SK-N-SH treated with all-trans-retinoic acid at 6 μM for 48 hours (cell line): Measurements from ENCODE around the gene TTC28.
A peak's percentile ranks its signal among the peaks of the same experiment; 100 is the strongest.

Experiments
- ATAC-seq: fragments of 200-7000 bp; cut with Tn5 transposase; 3 replicates; pipeline ENCODE4 v1.9.1; 2020; ENCODE audit warnings: mild to moderate bottlenecking, moderate library complexity
- ARNTL ChIP-seq: fragments of 450-650 bp; formaldehyde crosslinking; IDR thresholded peaks from 2 replicates; pipeline ENCODE4 v1.5.0; 2020; ENCODE audit warnings: low read depth, mild to moderate bottlenecking, moderate library complexity, borderline replicate concordance
- BACH2 ChIP-seq: fragments of 250-450 bp; sonication (Bioruptor Pico); IDR thresholded peaks from 2 replicates; pipeline ENCODE4 v1.9.0; 2021; ENCODE audit warnings: mild to moderate bottlenecking, borderline replicate concordance
- CREB5 ChIP-seq: fragments of 250-450 bp; sonication (Bioruptor Pico); IDR thresholded peaks from 2 replicates; pipeline ENCODE4 v1.5.1; 2020; ENCODE audit warnings: low read depth, mild to moderate bottlenecking, moderate library complexity
- CSDC2 ChIP-seq: fragments of 250-450 bp; sonication (Bioruptor Pico); IDR thresholded peaks from 2 replicates; pipeline ENCODE4 v1.5.0; 2020; ENCODE audit warnings: mild to moderate bottlenecking, moderate library complexity
- CSRNP3 ChIP-seq: fragments of 250-450 bp; sonication (Bioruptor Pico); IDR thresholded peaks from 2 replicates; pipeline ENCODE4 v1.5.1; 2021; ENCODE audit warnings: mild to moderate bottlenecking, moderate library complexity
- ESRRG ChIP-seq: fragments of 250-450 bp; sonication (Bioruptor Pico); IDR thresholded peaks from 2 replicates; pipeline ENCODE4 v1.6.1; 2021; ENCODE audit warnings: mild to moderate bottlenecking
- GLIS3 ChIP-seq: fragments of 250-450 bp; sonication (Bioruptor Pico); IDR thresholded peaks from 2 replicates; pipeline ENCODE4 v1.5.0; 2020; ENCODE audit warnings: mild to moderate bottlenecking, moderate library complexity
- ISL1 ChIP-seq: fragments of 250-450 bp; sonication (Bioruptor Pico); IDR thresholded peaks from 2 replicates; pipeline ENCODE4 v2.1.2; 2022; ENCODE audit warnings: mild to moderate bottlenecking, moderate library complexity
- OSR1 ChIP-seq: fragments of 250-450 bp; sonication (Bioruptor Pico); IDR thresholded peaks from 2 replicates; pipeline ENCODE4 v1.8.0; 2022; ENCODE audit warnings: moderate library complexity, mild to moderate bottlenecking, inconsistent platforms
- PATZ1 ChIP-seq: fragments of 250-450 bp; sonication (Bioruptor Pico); IDR thresholded peaks from 2 replicates; pipeline ENCODE4 v1.8.0; 2020; ENCODE audit warnings: mild to moderate bottlenecking, moderate library complexity, borderline replicate concordance
- POU6F1 ChIP-seq: fragments of 250-450 bp; sonication (Bioruptor Pico); IDR thresholded peaks from 2 replicates; pipeline ENCODE4 v1.8.0; 2021; ENCODE audit warnings: low read depth, mild to moderate bottlenecking, moderate library complexity, borderline replicate concordance
- SNAI2 ChIP-seq: fragments of 250-450 bp; sonication (Bioruptor Pico); IDR thresholded peaks from 2 replicates; pipeline ENCODE4 v1.5.0; 2020; ENCODE audit warnings: mild to moderate bottlenecking, moderate library complexity
- TCF4 ChIP-seq: fragments of 250-450 bp; sonication (Bioruptor Pico); IDR thresholded peaks from 2 replicates; pipeline ENCODE4 v1.8.0; 2021; ENCODE audit warnings: mild to moderate bottlenecking, moderate library complexity, borderline replicate concordance
- TOX ChIP-seq: fragments of 250-450 bp; sonication (Bioruptor Pico); IDR thresholded peaks from 2 replicates; pipeline ENCODE4 v1.8.0; 2021; ENCODE audit warnings: mild to moderate bottlenecking, moderate library complexity, borderline replicate concordance
- TSHZ2 ChIP-seq: fragments of 250-450 bp; sonication (Bioruptor Pico); IDR thresholded peaks from 2 replicates; pipeline ENCODE4 v1.5.0; 2020; ENCODE audit warnings: mild to moderate bottlenecking, moderate library complexity
- ZC3H10 ChIP-seq: fragments of 250-450 bp; sonication (Bioruptor Pico); IDR thresholded peaks from 2 replicates; pipeline ENCODE4 v1.5.1; 2021; ENCODE audit warnings: mild to moderate bottlenecking, moderate library complexity
- ZFP3 ChIP-seq: fragments of 250-450 bp; sonication (Bioruptor Pico); IDR thresholded peaks from 2 replicates; pipeline ENCODE4 v1.5.0; 2020; ENCODE audit warnings: mild to moderate bottlenecking, moderate library complexity
- ZFP30 ChIP-seq: fragments of 450-650 bp; formaldehyde crosslinking; IDR thresholded peaks from 2 replicates; pipeline ENCODE4 v1.5.0; 2022; ENCODE audit warnings: mild to moderate bottlenecking, moderate library complexity
- ZNF565 ChIP-seq: fragments of 450-650 bp; formaldehyde crosslinking; conservative IDR thresholded peaks from 2 replicates; pipeline ENCODE4 v1.5.0; 2020; ENCODE audit warnings: low read depth, mild to moderate bottlenecking, moderate library complexity
- ZNF70 ChIP-seq: fragments of 450-650 bp; formaldehyde crosslinking; IDR thresholded peaks from 2 replicates; pipeline ENCODE4 v1.5.0; 2020; ENCODE audit warnings: mild to moderate bottlenecking, moderate library complexity
- ZNF8 ChIP-seq: fragments of 450-650 bp; formaldehyde crosslinking; IDR thresholded peaks from 2 replicates; pipeline ENCODE4 v1.5.0; 2020; ENCODE audit warnings: mild to moderate bottlenecking, moderate library complexity

TTC28 gene

GRCh38 chr22:28674121-28674563, 5.5 kb downstream of the TTC28 start:
- peak; percentile 49 for ATAC-seq
- TF ChIP-seq GLIS3 (CRISPR knock-in tag) (no peak), ISL1 (no peak), ZFP3 (no peak), ESRRG (CRISPR knock-in tag) (no peak), POU6F1 (CRISPR knock-in tag) (no peak), ZNF70 (CRISPR knock-in tag) (no peak), CSDC2 (CRISPR knock-in tag) (no peak), ZNF8 (CRISPR knock-in tag) (no peak), TCF4 (CRISPR knock-in tag) (no peak), TSHZ2 (CRISPR knock-in tag) (no peak), PATZ1 (CRISPR knock-in tag) (no peak), ZNF565 (CRISPR knock-in tag) (no peak), SNAI2 (CRISPR knock-in tag) (no peak), OSR1 (CRISPR knock-in tag) (no peak)

GRCh38 chr22:28670756-28671155, 8.9 kb downstream of the TTC28 start:
- TF ChIP-seq OSR1 (CRISPR knock-in tag) = no peak
- no peak for TF ChIP-seq ZNF70 (CRISPR knock-in tag)
- TF ChIP-seq BACH2 (CRISPR knock-in tag) = no peak
- TF ChIP-seq CSDC2 (CRISPR knock-in tag) = no peak
- TF ChIP-seq CSRNP3 (CRISPR knock-in tag) = no peak
- no peak for TF ChIP-seq GLIS3 (CRISPR knock-in tag)
- TF ChIP-seq TOX = no peak
- no peak for TF ChIP-seq ZNF8 (CRISPR knock-in tag)
- TF ChIP-seq ZFP30 (CRISPR knock-in tag) = no peak
- no peak for TF ChIP-seq ISL1
- TF ChIP-seq SNAI2 (CRISPR knock-in tag) = no peak
- TF ChIP-seq TSHZ2 (CRISPR knock-in tag) = no peak
- no peak for TF ChIP-seq CREB5 (CRISPR knock-in tag)
- no peak for TF ChIP-seq ZC3H10 (CRISPR knock-in tag)
- TF ChIP-seq ARNTL = no peak
- no peak for TF ChIP-seq ZFP3
- no peak for TF ChIP-seq TCF4 (CRISPR knock-in tag)
- no peak for ATAC-seq
